K562 (cell line): ENCODE measurements around the gene TAF8. TPM values are rescaled to one million over a fixed set of nuclear protein-coding genes. Genes with fewer than 3 reads are reported as not detected.

Experiments
- FOXJ2 ChIP-seq: fragments of 200-800 bp; sonication (Bioruptor generic); IDR thresholded peaks from 2 replicates; pipeline ENCODE4 v1.6.1; 2016; ENCODE audit warnings: missing genetic modification characterization, missing compliant biosample characterization
- KAT7 ChIP-seq: sonication (generic); formaldehyde crosslinking; IDR thresholded peaks from 2 replicates; pipeline ENCODE4 v1.8.0; 2022; ENCODE audit warnings: missing genetic modification reagents, mild to moderate bottlenecking, borderline replicate concordance
- MAZ ChIP-seq, 2 experiments: fragments of 450-650 bp in 1 of 2; sonication (generic) in 1 of 2; formaldehyde crosslinking; IDR thresholded peaks in 1 of 2; conservative IDR thresholded peaks in 1 of 2; 2 replicates each; pipeline versions ENCODE4 v1.4.0 to v1.5.0; 2020; ENCODE audit warnings: mild to moderate bottlenecking in 1 of 2, missing genetic modification reagents in 1 of 2
- PHF20 ChIP-seq: fragments of 450-650 bp; IDR thresholded peaks from 2 replicates; pipeline ENCODE4 v1.6.1; 2018; ENCODE audit not compliant: partially characterized antibody
- ZNF592 ChIP-seq: fragments of 450-650 bp; IDR thresholded peaks from 2 replicates; pipeline ENCODE4 v1.6.1; 2017; ENCODE audit warnings: antibody characterized with exemption, mild to moderate bottlenecking
- polyA plus RNA-seq, 8 experiments: library from polyadenylated mRNA; depleted of rRNA in 4 of 8; stranded (reverse) in 5 of 8; unstranded in 3 of 8; fragments of >200 nt; fragmentation: Nextera tagmentation in 2 of 8; fragmentation: Illumina TruSeq in 1 of 8; extraction: Ambion mirVana in 2 of 8; extraction: Trizol in 1 of 8; gene quantifications; 2 replicates each; pipeline versions ENCODE4 v1.2.1 to v1.2.3, GENCODE V29; 2011 to 2014; ENCODE audit warnings: inconsistent platforms in 1 of 8, missing spikeins in 1 of 8
- total RNA-seq, 7 experiments: library from RNA; depleted of rRNA in 6 of 7; stranded (reverse); fragments of >200 nt in 6 of 7; fragmentation: Illumina TruSeq in 2 of 7; extraction: Trizol in 2 of 7; gene quantifications; 2 replicates each; pipeline versions ENCODE4 v1.2.1 to v1.2.3, GENCODE V29; 2011 to 2021; ENCODE audit warnings: low replicate concordance in 1 of 7

Gene TAF8
- total and polyA plus RNA-seq, 9 of the 15 experiments (the other 6 are each of a cell fraction or from before 2014, with no cell fraction given) = 29.4 to 84.0 (median 52.6) TPM

DNA sequence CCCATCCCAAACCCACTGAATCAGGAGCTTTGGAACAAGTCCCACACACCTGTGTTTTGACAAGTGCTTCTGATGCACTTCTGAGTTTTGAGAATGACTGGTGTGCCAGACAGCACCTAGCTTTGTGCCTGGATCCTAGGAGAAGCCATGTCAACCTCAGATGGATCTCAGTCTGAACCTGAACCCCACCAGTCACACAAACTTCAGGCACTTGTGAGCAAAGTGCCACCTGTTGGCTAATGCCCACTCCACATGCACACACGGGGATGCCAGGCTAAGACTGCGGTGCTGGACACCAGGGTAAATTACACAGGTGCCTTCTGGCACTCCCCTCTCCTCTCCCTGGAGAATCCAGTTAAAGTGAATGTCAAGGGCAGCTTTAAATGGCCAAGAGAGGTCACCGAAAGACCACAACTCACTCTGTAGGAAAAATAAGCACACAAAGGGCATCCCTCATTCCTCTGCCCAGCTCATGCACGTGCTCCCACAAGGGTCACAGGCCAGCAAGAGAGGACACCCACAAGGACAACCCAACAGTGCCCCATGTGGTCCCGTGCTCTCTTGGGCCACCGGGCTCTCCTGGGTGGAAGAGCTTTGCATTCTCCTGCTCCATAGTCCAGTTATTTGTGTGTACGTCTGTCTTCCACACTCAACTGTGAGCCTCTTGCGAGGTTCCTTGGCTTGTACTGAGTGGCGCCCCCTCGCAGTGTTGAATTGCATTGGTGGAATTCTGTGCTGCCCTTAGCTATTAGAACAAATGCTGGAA is 45.6 kb downstream of the TAF8 start (continued):
- TF ChIP-seq ZNF592 = peak; percentile 76
- TF ChIP-seq KAT7 (CRISPR knock-in tag) = no peak
- TF ChIP-seq PHF20 = no peak
- TF ChIP-seq MAZ (CRISPR knock-in tag; conservative IDR thresholded peaks at IDR 0.05 in 1 of 2, IDR thresholded peaks at IDR 0.05 in 1 of 2) = no peak
- no peak for TF ChIP-seq FOXJ2
